ENCODE results near the gene ARNT2. TPM values are rescaled to one million over a fixed set of nuclear protein-coding genes. Genes with fewer than 3 reads are reported as not detected.
A peak's percentile ranks its signal among the peaks of the same experiment; 100 is the strongest.

ARNT2 gene
- total and polyA plus RNA-seq, 2 of the 13 experiments (the other 11 are each of a cell fraction or from before 2014, with no cell fraction given), result 0.69 to 1.7 TPM

DNA sequence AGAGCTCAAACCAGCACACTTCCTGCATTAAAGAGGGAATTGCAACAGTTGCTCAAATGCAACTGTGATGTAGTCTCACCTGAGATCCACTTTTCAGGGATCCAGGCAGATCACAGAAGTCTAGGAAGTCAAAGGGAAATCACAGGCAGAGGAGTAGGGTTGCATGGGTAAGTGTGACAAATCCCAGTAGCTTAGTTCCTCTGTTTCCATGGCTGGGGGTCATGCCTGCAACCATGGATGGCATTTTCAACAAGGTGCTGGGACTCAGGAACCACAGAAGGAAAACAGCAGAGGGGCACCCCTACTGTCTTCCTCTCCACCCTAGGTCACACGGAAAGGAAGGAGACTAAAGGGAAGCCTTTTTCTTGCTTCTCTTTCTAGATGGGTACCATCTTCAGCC is 36.5 kb upstream of the ARNT2 start:
- ChIA-PET CTCF (ENCODE audit: low intra/inter-chr PET ratio, low total read pairs) (no interaction called here), POLR2A (no interaction called here)
- Histone ChIP-seq H3K4me2 (ENCODE audit: low read depth, low read length) (no peak overlapping the region), H3K36me3 (replicated peaks in 1 of 2; ENCODE audit: control insufficient read depth in 1 of 2, insufficient read depth in 2 of 2, low read length in 2 of 2) (no peaks in the 10 kb centered on the region), H3K9me3 (ENCODE audit: low read length) (peaks cover 33% of the 10 kb centered on the region), H3K9ac (ENCODE audit: insufficient read depth, low read depth, low read length) (no peak overlapping the region), H3K4me1 (ENCODE audit: insufficient read depth, low read length) (no peaks in the 10 kb centered on the region), H4K20me1 (ENCODE audit: insufficient read depth, low read length) (no peaks in the 10 kb centered on the region), H3K27me3 (ENCODE audit: control insufficient read depth in 1 of 2, insufficient read depth in 2 of 2, low read length in 2 of 2) (no peaks in the 10 kb centered on the region; a peak in 1 of 5 replicates), H3K4me3 (replicated peaks in 1 of 3; ENCODE audit: insufficient read depth in 1 of 3, low read depth in 2 of 3, low read length in 3 of 3) (no peak overlapping the region), H3K27ac (ENCODE audit: extremely low read length, insufficient read depth, low read length) (no peak overlapping the region), H3K79me2 (ENCODE audit: insufficient read depth, low read length) (no peaks in the 10 kb centered on the region), H2AFZ (ENCODE audit: low read length) (no peak overlapping the region)
- DNase-seq (ENCODE audit: low spot score), result no peak
- peak; percentile 100 for TF ChIP-seq ZNF616 (CRISPR knock-in tag; IDR thresholded peaks at IDR 0.05; ENCODE audit: low read depth)
- TF ChIP-seq, protein P1, sequence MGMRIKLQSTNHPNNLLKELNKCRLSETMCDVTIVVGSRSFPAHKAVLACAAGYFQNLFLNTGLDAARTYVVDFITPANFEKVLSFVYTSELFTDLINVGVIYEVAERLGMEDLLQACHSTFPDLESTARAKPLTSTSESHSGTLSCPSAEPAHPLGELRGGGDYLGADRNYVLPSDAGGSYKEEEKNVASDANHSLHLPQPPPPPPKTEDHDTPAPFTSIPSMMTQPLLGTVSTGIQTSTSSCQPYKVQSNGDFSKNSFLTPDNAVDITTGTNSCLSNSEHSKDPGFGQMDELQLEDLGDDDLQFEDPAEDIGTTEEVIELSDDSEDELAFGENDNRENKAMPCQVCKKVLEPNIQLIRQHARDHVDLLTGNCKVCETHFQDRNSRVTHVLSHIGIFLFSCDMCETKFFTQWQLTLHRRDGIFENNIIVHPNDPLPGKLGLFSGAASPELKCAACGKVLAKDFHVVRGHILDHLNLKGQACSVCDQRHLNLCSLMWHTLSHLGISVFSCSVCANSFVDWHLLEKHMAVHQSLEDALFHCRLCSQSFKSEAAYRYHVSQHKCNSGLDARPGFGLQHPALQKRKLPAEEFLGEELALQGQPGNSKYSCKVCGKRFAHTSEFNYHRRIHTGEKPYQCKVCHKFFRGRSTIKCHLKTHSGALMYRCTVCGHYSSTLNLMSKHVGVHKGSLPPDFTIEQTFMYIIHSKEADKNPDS (CRISPR knock-in tag; IDR thresholded peaks at IDR 0.05), result no peak
- no peak for FAIRE-seq
- WGBS (ENCODE audit: low lambda C conversion rate), result 0% methylated on average over 1 of the region's 1 CpG
- BruUV-seq (replicated peaks), result no TSS peak
- intact Hi-C loops (cut with micrococcal nuclease; ENCODE audit: unreplicated experiment) (no loop called here), in situ Hi-C loops (cut with HindIII; ENCODE audit: extremely low pct_ligation_motif_present, low pct_unique_long_range_greater_than_20kb) (no loop called here)
- no peak for ATAC-seq

DNA sequence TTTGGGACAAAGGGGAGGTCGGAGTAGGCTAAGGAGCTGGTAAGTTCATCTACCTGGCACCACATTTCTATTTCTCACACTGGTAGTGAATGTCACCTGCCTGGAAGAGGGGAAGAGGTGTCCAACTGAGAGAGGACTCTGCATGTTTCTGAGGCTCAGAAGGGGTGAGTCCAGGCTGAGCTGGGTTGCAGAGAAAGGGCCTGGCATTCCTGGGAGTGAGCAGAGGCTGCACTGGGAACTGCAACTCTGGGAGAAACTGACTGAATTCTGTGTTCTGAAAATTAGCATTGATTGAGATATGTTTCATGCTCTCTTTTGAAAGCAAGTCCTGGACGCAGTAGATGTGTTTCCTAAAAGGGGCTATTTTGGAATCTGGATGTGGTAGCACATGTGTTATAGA is 32.3 kb upstream of the ARNT2 start:
- 0 out of 5 replicates have a peak, but pooled peaks cover 0 to 3% of the 10 kb centered on the region in 2 experiments for H3K27me3 ChIP-seq (ENCODE audit: control insufficient read depth in 1 of 2, insufficient read depth in 2 of 2, low read length in 2 of 2)
- no peaks in the 10 kb centered on the region for H3K4me1 ChIP-seq (ENCODE audit: insufficient read depth, low read length)
- H3K4me3 ChIP-seq (replicated peaks in 1 of 3; ENCODE audit: insufficient read depth in 1 of 3, low read depth in 2 of 3, low read length in 3 of 3), result no peak overlapping the region
- 10% methylated on average over 2 of the region's 2 CpGs for WGBS (ENCODE audit: low lambda C conversion rate)
- no peaks in the 10 kb centered on the region for H3K79me2 ChIP-seq (ENCODE audit: insufficient read depth, low read length)
- no peak overlapping the region for H3K9ac ChIP-seq (ENCODE audit: insufficient read depth, low read depth, low read length)
- peaks cover 27% of the 10 kb centered on the region for H3K9me3 ChIP-seq (ENCODE audit: low read length)
- H3K27ac ChIP-seq (ENCODE audit: extremely low read length, insufficient read depth, low read length), result no peak overlapping the region
- DNase-seq (ENCODE audit: low spot score), result no peak
- TF ChIP-seq RAD51 (IDR thresholded peaks at IDR 0.05; ENCODE audit: borderline replicate concordance) (no peak), ZNF225 (CRISPR knock-in tag; IDR thresholded peaks at IDR 0.05) (no peak), STAG1 (CRISPR knock-in tag; IDR thresholded peaks at IDR 0.05) (no peak)
- BruUV-seq (replicated peaks), result no TSS peak
- ChIA-PET POLR2A (no interaction called here), CTCF (ENCODE audit: low intra/inter-chr PET ratio, low total read pairs) (no interaction called here)
- ATAC-seq, result peak; percentile 41; the same call in 1 of the 3 replicates
- H3K36me3 ChIP-seq (replicated peaks in 1 of 2; ENCODE audit: control insufficient read depth in 1 of 2, insufficient read depth in 2 of 2, low read length in 2 of 2), result no peaks in the 10 kb centered on the region
- no peak overlapping the region for H2AFZ ChIP-seq (ENCODE audit: low read length)
- H4K20me1 ChIP-seq (ENCODE audit: insufficient read depth, low read length), result no peaks in the 10 kb centered on the region
- no peak for FAIRE-seq
- intact Hi-C loops (cut with micrococcal nuclease; ENCODE audit: unreplicated experiment) (no loop called here), in situ Hi-C loops (cut with HindIII; ENCODE audit: extremely low pct_ligation_motif_present, low pct_unique_long_range_greater_than_20kb) (no loop called here)
- no peak overlapping the region for H3K4me2 ChIP-seq (ENCODE audit: low read depth, low read length)

Measured in HepG2 (cell line).